ENCODE data around the gene RNH1. TPM values are rescaled to one million over a fixed set of nuclear protein-coding genes. Genes with fewer than 3 reads are reported as not detected.

Gene RNH1
- total and polyA plus RNA-seq, 2 experiments from 2014 or later, result 623 to 751 TPM

- 0 out of 2 replicates have a peak, but pooled peaks cover 5% of the 10 kb centered on the region for H3F3A ChIP-seq (ENCODE audit: insufficient read depth)
- H3K9ac ChIP-seq, result no peak overlapping the region
- no peaks in the 10 kb centered on the region for H4K20me1 ChIP-seq (ENCODE audit: insufficient read depth)
- H2AFZ ChIP-seq, result no peak overlapping the region
- H3K36me3 ChIP-seq (ENCODE audit: low read depth), result no peaks in the 10 kb centered on the region
- no peaks in the 10 kb centered on the region for H3K79me2 ChIP-seq (ENCODE audit: insufficient read depth)
- DNase-seq, result no peak
- no peaks in the 10 kb centered on the region for H3K9me3 ChIP-seq (ENCODE audit: low read depth)
- H3K27ac ChIP-seq, result no peak overlapping the region
- H3K4me1 ChIP-seq (ENCODE audit: insufficient read depth), result no peaks in the 10 kb centered on the region
- H3K27me3 ChIP-seq (replicated peaks; ENCODE audit: insufficient read depth), result no peaks in the 10 kb centered on the region
- in situ Hi-C loops (cut with MboI), result no loop called here
- 88 to 91% methylated on average over 8 of the region's 8 CpGs for WGBS, 2 experiments (ENCODE audit: low coverage in 1 of 2, low lambda C conversion rate in 2 of 2, missing lambda C conversion rate in 2 of 2)
- H3K4me2 ChIP-seq (ENCODE audit: unreplicated experiment), result no peak overlapping the region
- H3K9me2 ChIP-seq (ENCODE audit: insufficient read depth), result no peaks in the 10 kb centered on the region
- TF ChIP-seq EZH2phosphoT487 (IDR thresholded peaks at IDR 0.05; ENCODE audit: insufficient read depth, low read depth), result no peak
- no peak for TF ChIP-seq EZH2 (IDR thresholded peaks at IDR 0.05; ENCODE audit: insufficient read depth, poor library complexity, severe bottlenecking)
- H3K4me3 ChIP-seq, result no peak overlapping the region
Measured at GRCh38 chr11:539971-540481, 33.0 kb upstream of the RNH1 start.

- no peak for DNase-seq
- Histone ChIP-seq H3K4me3 (no peak overlapping the region), H3K4me1 (ENCODE audit: insufficient read depth) (no peaks in the 10 kb centered on the region), H3K27me3 (replicated peaks; ENCODE audit: insufficient read depth) (no peaks in the 10 kb centered on the region), H3K4me2 (ENCODE audit: unreplicated experiment) (no peak overlapping the region), H3K79me2 (ENCODE audit: insufficient read depth) (peaks cover 14% of the 10 kb centered on the region), H3K9me2 (ENCODE audit: insufficient read depth) (no peaks in the 10 kb centered on the region), H3F3A (ENCODE audit: insufficient read depth) (0 out of 2 replicates have a peak, but pooled peaks cover 5% of the 10 kb centered on the region), H2AFZ (no peak overlapping the region), H4K20me1 (ENCODE audit: insufficient read depth) (no peaks in the 10 kb centered on the region), H3K9me3 (ENCODE audit: low read depth) (no peaks in the 10 kb centered on the region), H3K9ac (no peak overlapping the region), H3K27ac (no peak overlapping the region), H3K36me3 (ENCODE audit: low read depth) (no peaks in the 10 kb centered on the region)
- TF ChIP-seq EZH2phosphoT487 (IDR thresholded peaks at IDR 0.05; ENCODE audit: insufficient read depth, low read depth) (no peak), EZH2 (IDR thresholded peaks at IDR 0.05; ENCODE audit: insufficient read depth, poor library complexity, severe bottlenecking) (no peak)
- 90 to 92% methylated on average over 19 to 20 of the region's 20 CpGs for WGBS, 2 experiments (ENCODE audit: low coverage in 1 of 2, low lambda C conversion rate in 2 of 2, missing lambda C conversion rate in 2 of 2)
- in situ Hi-C loops (cut with MboI), result no loop called here
Measured at GRCh38 chr11:538431-539051, 31.5 kb upstream of the RNH1 start.

GRCh38 chr11:537622-538430, 30.8 kb upstream of the RNH1 start:
- no peak overlapping the region for H3K27ac ChIP-seq
- H3K4me2 ChIP-seq (ENCODE audit: unreplicated experiment), result peak overlapping the region; percentile 59
- H3K9me3 ChIP-seq (ENCODE audit: low read depth), result no peaks in the 10 kb centered on the region
- H3K27me3 ChIP-seq (replicated peaks; ENCODE audit: insufficient read depth), result no peaks in the 10 kb centered on the region
- peaks cover 17% of the 10 kb centered on the region for H3K79me2 ChIP-seq (ENCODE audit: insufficient read depth)
- WGBS, 2 experiments (ENCODE audit: low coverage in 1 of 2, low lambda C conversion rate in 2 of 2, missing lambda C conversion rate in 2 of 2), result 72 to 81% methylated on average over 15 to 19 of the region's 19 CpGs
- DNase-seq, result no peak
- peak overlapping the region; percentile 76; the same call in 1 of the 2 replicates for H3K4me3 ChIP-seq
- no peak overlapping the region; the same call in 1 of the 2 replicates for H2AFZ ChIP-seq
- no peaks in the 10 kb centered on the region for H3K36me3 ChIP-seq (ENCODE audit: low read depth)
- H3F3A ChIP-seq (ENCODE audit: insufficient read depth), result 0 out of 2 replicates have a peak, but pooled peaks cover 5% of the 10 kb centered on the region
- no peaks in the 10 kb centered on the region for H3K4me1 ChIP-seq (ENCODE audit: insufficient read depth)
- in situ Hi-C loops (cut with MboI), result no loop called here
- no peaks in the 10 kb centered on the region for H3K9me2 ChIP-seq (ENCODE audit: insufficient read depth)
- TF ChIP-seq EZH2 (IDR thresholded peaks at IDR 0.05; ENCODE audit: insufficient read depth, poor library complexity, severe bottlenecking) (no peak), EZH2phosphoT487 (IDR thresholded peaks at IDR 0.05; ENCODE audit: insufficient read depth, low read depth) (no peak)
- H3K9ac ChIP-seq, result peak overlapping the region; percentile 71; the same call in 1 of the 2 replicates
- H4K20me1 ChIP-seq (ENCODE audit: insufficient read depth), result no peaks in the 10 kb centered on the region

GRCh38 chr11:536841-537621, 30.0 kb upstream of the RNH1 start, which contains the start of gene LRRC56:
LRRC56 (plus strand) TSS chr11:537527; CDS start chr11:540685, 3,158 bp downstream.
- H3K36me3 ChIP-seq (ENCODE audit: low read depth), result no peaks in the 10 kb centered on the region
- peak within 1 kb of the TSS; percentile 71 for H3K9ac ChIP-seq
- peak; percentile 86 for DNase-seq
- H3K79me2 ChIP-seq (ENCODE audit: insufficient read depth), result peaks cover 17% of the 10 kb centered on the region
- H4K20me1 ChIP-seq (ENCODE audit: insufficient read depth), result no peaks in the 10 kb centered on the region
- H2AFZ ChIP-seq, result peak within 1 kb of the TSS; percentile 63
- peak within 1 kb of the TSS; percentile 39 for H3K27ac ChIP-seq
- peak within 1 kb of the TSS; percentile 76 for H3K4me3 ChIP-seq
- peak within 1 kb of the TSS; percentile 59 for H3K4me2 ChIP-seq (ENCODE audit: unreplicated experiment)
- H3F3A ChIP-seq (ENCODE audit: insufficient read depth), result 0 out of 2 replicates have a peak, but pooled peaks cover 5% of the 10 kb centered on the region
- H3K9me2 ChIP-seq (ENCODE audit: insufficient read depth), result no peaks in the 10 kb centered on the region
- 4 to 5% methylated on average over 83 to 86 of the region's 93 CpGs for WGBS, 2 experiments (ENCODE audit: low coverage in 1 of 2, low lambda C conversion rate in 2 of 2, missing lambda C conversion rate in 2 of 2)
- TF ChIP-seq EZH2 (IDR thresholded peaks at IDR 0.05; ENCODE audit: insufficient read depth, poor library complexity, severe bottlenecking), result no peak
- TF ChIP-seq EZH2phosphoT487 (IDR thresholded peaks at IDR 0.05; ENCODE audit: insufficient read depth, low read depth), result no peak
- H3K27me3 ChIP-seq (replicated peaks; ENCODE audit: insufficient read depth), result no peaks in the 10 kb centered on the region
- no peaks in the 10 kb centered on the region for H3K4me1 ChIP-seq (ENCODE audit: insufficient read depth)
- H3K9me3 ChIP-seq (ENCODE audit: low read depth), result no peaks in the 10 kb centered on the region
- in situ Hi-C loops (cut with MboI), result no loop called here
